Kidney (tissue), 14 donors: Measurements from ENCODE around the gene PLA2G2F. TPM values are rescaled to one million over a fixed set of nuclear protein-coding genes. Genes with fewer than 3 reads are reported as not detected.
"Not testable (repeated sequence)": the region's sequence is repeated elsewhere in the genome, so short reads cannot be mapped to it uniquely, and the experiment has no call there.

Experiments
- DNase-seq, 5 donors: peaks; one replicate each; pipeline ENCODE4 v3.0.0-alpha.2; 2013 to 2020
- FAIRE-seq: peaks from 2 replicates; lab custom pipeline; 2012; peaks lifted over from hg19 to GRCh38; lab: Jason Lieb, UNC
- H3K27ac ChIP-seq, 2 donors: one replicate each; pipeline ENCODE4 v1.7.0; 2013; ENCODE audit warnings: low read depth in 2 of 2, low read length in 2 of 2, inconsistent platforms in 1 of 2
- H3K27me3 ChIP-seq: one replicate; pipeline ENCODE4 v1.7.1; 2013; ENCODE audit warnings: low read length, inconsistent platforms; ENCODE audit not compliant: control insufficient read depth, insufficient read depth
- H3K36me3 ChIP-seq, 3 donors: one replicate each; pipeline versions ENCODE4 v1.7.0 to v1.7.1; 2013; ENCODE audit warnings: low read length in 3 of 3, control low read depth in 1 of 3, inconsistent platforms in 1 of 3; ENCODE audit not compliant: insufficient read depth in 3 of 3, control insufficient read depth in 2 of 3
- H3K4me1 ChIP-seq, 3 donors: one replicate each; pipeline versions ENCODE4 v1.7.0 to v1.7.1; 2013; ENCODE audit warnings: low read length in 3 of 3, inconsistent platforms in 1 of 3, low read depth in 1 of 3; ENCODE audit not compliant: control insufficient read depth in 2 of 3, insufficient read depth in 2 of 3
- H3K4me3 ChIP-seq, 3 donors: one replicate each; pipeline versions ENCODE4 v1.7.0 to v1.8.1; 2013; ENCODE audit warnings: low read length in 3 of 3, control low read depth in 1 of 3, inconsistent platforms in 1 of 3
- H3K9ac ChIP-seq, 3 donors: one replicate each; pipeline versions ENCODE4 v1.7.0 to v1.7.1; 2013; ENCODE audit warnings: low read length in 3 of 3, control low read depth in 1 of 3, inconsistent platforms in 1 of 3
- H3K9me3 ChIP-seq, 3 donors: one replicate each; pipeline versions ENCODE4 v1.7.0 to v1.7.1; 2013; ENCODE audit warnings: low read length in 3 of 3, control low read depth in 1 of 3, inconsistent platforms in 1 of 3; ENCODE audit not compliant: control insufficient read depth in 2 of 3, insufficient read depth in 1 of 3
- CTCF ChIP-seq: IDR thresholded peaks from 3 replicates; pipeline ENCODE4 v1.5.1; 2012; ENCODE audit warnings: mild to moderate bottlenecking, moderate library complexity, borderline replicate concordance; ENCODE audit not compliant: insufficient read depth; ENCODE audit errors: extremely low read depth
- intact Hi-C: fragments of 100-400 bp; cut with DNase I; formaldehyde crosslinking; loops from one replicate; pipeline ENCODE4 v1.11.1; 2022
- polyA plus RNA-seq: library from polyadenylated mRNA; stranded (reverse); fragments of 350-450 nt; fragmentation: Illumina TruSeq; extraction: RNeasy Lipid Tissue Mini Kit (QIAGEN cat#74804); gene quantifications from one replicate; pipeline ENCODE4 v1.2.3, GENCODE V29; 2014; ENCODE audit warnings: low read depth, low replicate concordance; ENCODE audit not compliant: insufficient read depth
- total RNA-seq: library from RNA; stranded (reverse); fragmentation: NEBNext Ultra II Directional; extraction: Animal tissue kit (Norgen Biotek cat#: 25700); gene quantifications from one replicate; pipeline ENCODE4 v1.2.1, GENCODE V29; 2021
- donor health status: control.
- donor health status: control.
- donor health status: control.
- donor health status: control.
- donor health status: control.
- donor health status: DM: yes; HTN: yes; CAD: no.
- donor health status: Normal renal cell carcinoma (clear cell type).

PLA2G2F gene
- total and polyA plus RNA-seq, 2 donors from 2014 or later, result not detected

GRCh38 chr1:20126041-20126805, 12.9 kb upstream of the PLA2G2F start:
- Histone ChIP-seq H3K9me3 (peaks cover 0 to 5% (median 0%) of the 10 kb centered on the region in 3 donors), H3K36me3 (no peaks in the 10 kb centered on the region), H3K4me3 (no peak overlapping the region), H3K27ac (no peak overlapping the region), H3K27me3 (no peaks in the 10 kb centered on the region), H3K4me1 (no peaks in the 10 kb centered on the region), H3K9ac (no peak overlapping the region)
- no peak for DNase-seq
- intact Hi-C loops, result no loop called here
- no peak for TF ChIP-seq CTCF
- FAIRE-seq, result no peak

GRCh38 chr1:20126806-20127440, 12.2 kb upstream of the PLA2G2F start:
- Histone ChIP-seq H3K27me3 (no peaks in the 10 kb centered on the region), H3K27ac (no peak overlapping the region), H3K4me3 (no peak overlapping the region), H3K36me3 (no peaks in the 10 kb centered on the region), H3K4me1 (no peaks in the 10 kb centered on the region), H3K9me3 (peaks cover 0 to 5% (median 0%) of the 10 kb centered on the region in 3 donors), H3K9ac (no peak overlapping the region)
- no peak for TF ChIP-seq CTCF
- no peak for FAIRE-seq
- no peak for DNase-seq
- intact Hi-C loops, result no loop called here

- intact Hi-C loops, result not testable (repeated sequence)
Observed at GRCh38 chr1:20130518-20130917, 8.6 kb upstream of the PLA2G2F start.

GRCh38 chr1:20134995-20135394, 4.1 kb upstream of the PLA2G2F start:
- no peaks in the 10 kb centered on the region for H3K4me1 ChIP-seq
- H3K9me3 ChIP-seq, result peaks cover 0 to under 1% (median 0%) of the 10 kb centered on the region in 3 donors
- no peak overlapping the region for H3K27ac ChIP-seq
- intact Hi-C loops, result no loop called here
- FAIRE-seq (peak; percentile 23), DNase-seq (no peak)
- no peak overlapping the region for H3K4me3 ChIP-seq
- TF ChIP-seq CTCF, result no peak
- no peaks in the 10 kb centered on the region for H3K27me3 ChIP-seq
- H3K36me3 ChIP-seq, result no peaks in the 10 kb centered on the region
- no peak overlapping the region for H3K9ac ChIP-seq

More at GRCh38 chr1:20130518-20130917, 8.6 kb upstream of the PLA2G2F start:
- H3K9ac ChIP-seq, H3K4me3 ChIP-seq, H3K27me3 ChIP-seq, H3K36me3 ChIP-seq, H3K4me1 ChIP-seq, FAIRE-seq, H3K27ac ChIP-seq, H3K9me3 ChIP-seq: not testable (repeated sequence)
- DNase-seq, result peak in 1 of 5 donors; percentile 6
